SK-N-SH treated with all-trans-retinoic acid at 6 μM for 48 hours (cell line): ENCODE results near the gene CD274.

ENCODE experiments used
- ARNTL ChIP-seq: fragments of 450-650 bp; formaldehyde crosslinking; IDR thresholded peaks from 2 replicates; pipeline ENCODE4 v1.5.0; 2020; ENCODE audit warnings: low read depth, mild to moderate bottlenecking, moderate library complexity, borderline replicate concordance
- ESRRG ChIP-seq: fragments of 250-450 bp; sonication (Bioruptor Pico); IDR thresholded peaks from 2 replicates; pipeline ENCODE4 v1.6.1; 2021; ENCODE audit warnings: mild to moderate bottlenecking
- OSR1 ChIP-seq: fragments of 250-450 bp; sonication (Bioruptor Pico); IDR thresholded peaks from 2 replicates; pipeline ENCODE4 v1.8.0; 2022; ENCODE audit warnings: moderate library complexity, mild to moderate bottlenecking, inconsistent platforms
- PATZ1 ChIP-seq: fragments of 250-450 bp; sonication (Bioruptor Pico); IDR thresholded peaks from 2 replicates; pipeline ENCODE4 v1.8.0; 2020; ENCODE audit warnings: mild to moderate bottlenecking, moderate library complexity, borderline replicate concordance
- PPARA ChIP-seq: fragments of 250-450 bp; sonication (Bioruptor Pico); IDR thresholded peaks from 2 replicates; pipeline ENCODE4 v1.5.0; 2020; ENCODE audit warnings: mild to moderate bottlenecking, borderline replicate concordance
- ZC3H10 ChIP-seq: fragments of 250-450 bp; sonication (Bioruptor Pico); IDR thresholded peaks from 2 replicates; pipeline ENCODE4 v1.5.1; 2021; ENCODE audit warnings: mild to moderate bottlenecking, moderate library complexity
- ZFP30 ChIP-seq: fragments of 450-650 bp; formaldehyde crosslinking; IDR thresholded peaks from 2 replicates; pipeline ENCODE4 v1.5.0; 2022; ENCODE audit warnings: mild to moderate bottlenecking, moderate library complexity

DNA sequence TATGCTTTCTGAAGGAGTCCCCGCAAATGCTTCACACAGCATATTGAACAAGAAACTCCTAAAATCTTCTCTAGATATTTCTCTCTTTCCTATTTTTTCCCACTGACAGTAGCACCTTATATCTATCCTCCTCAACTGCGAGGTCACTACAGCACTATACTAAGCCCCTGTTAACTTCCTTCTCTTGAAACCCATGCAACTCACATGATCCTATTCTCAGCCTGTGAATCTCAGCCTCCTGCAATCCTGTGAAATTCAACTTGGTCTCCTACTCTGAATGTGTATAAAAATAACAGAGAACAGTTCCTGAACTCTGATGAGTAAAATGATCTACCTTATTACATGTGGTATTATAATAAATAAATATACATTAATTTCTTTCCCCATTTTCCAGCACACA, 6.5 kb upstream of the CD274 start:
- no peak for TF ChIP-seq ARNTL (CRISPR knock-in tag)
- TF ChIP-seq PPARA, result no peak
- no peak for TF ChIP-seq ZFP30 (CRISPR knock-in tag)
- no peak for TF ChIP-seq OSR1
- no peak for TF ChIP-seq PATZ1
- TF ChIP-seq ESRRG (CRISPR knock-in tag), result no peak
- no peak for TF ChIP-seq ZC3H10 (CRISPR knock-in tag)
